Chondrocyte (in vitro differentiated cells): ENCODE measurements around the gene SIK2. TPM values are rescaled to one million over a fixed set of nuclear protein-coding genes. Genes with fewer than 3 reads are reported as not detected.
A peak's percentile ranks its signal among the peaks of the same experiment; 100 is the strongest.
"Not testable (repeated sequence)": the region's sequence is repeated elsewhere in the genome, so short reads cannot be mapped to it uniquely, and the experiment has no call there.

Experiments used
- DNase-seq: peaks from one replicate; pipeline ENCODE4 v3.0.0; 2021; ENCODE audit warnings: mixed read lengths, low spot score
- H3K27ac Mint-ChIP-seq: one replicate; pipeline ENCODE4 v1.8.0; 2021; ENCODE audit warnings: mild to moderate bottlenecking, moderate library complexity, mixed read lengths; ENCODE audit not compliant: unreplicated experiment
- H3K27me3 Mint-ChIP-seq: 2 replicates; pipeline ENCODE4 v1.8.0; 2021; ENCODE audit warnings: low read depth, mixed read lengths
- H3K36me3 Mint-ChIP-seq: 2 replicates; pipeline ENCODE4 v1.8.0; 2021; ENCODE audit warnings: low read depth, mixed read lengths
- H3K4me1 Mint-ChIP-seq: 2 replicates; pipeline ENCODE4 v1.8.0; 2021; ENCODE audit warnings: low read depth, mild to moderate bottlenecking, mixed read lengths
- H3K4me3 Mint-ChIP-seq: one replicate; pipeline ENCODE4 v1.8.0; 2021; ENCODE audit warnings: mild to moderate bottlenecking, moderate library complexity, mixed read lengths; ENCODE audit not compliant: unreplicated experiment
- H3K9me3 Mint-ChIP-seq: 2 replicates; pipeline ENCODE4 v1.8.0; 2021; ENCODE audit warnings: low read depth, mixed read lengths
- CTCF ChIP-seq: fragments of 200-600 bp; sonication (generic); IDR thresholded peaks from 2 replicates; pipeline ENCODE4 v1.5.0; 2021; ENCODE audit warnings: antibody characterized with exemption, mild to moderate bottlenecking, moderate library complexity
- total RNA-seq: library from RNA; stranded (reverse); gene quantifications from 3 replicates; pipeline ENCODE4 v1.2.1, GENCODE V29; 2021

Gene SIK2
- total RNA-seq, 1 donor from 2014 or later = 16.2 TPM

DNA sequence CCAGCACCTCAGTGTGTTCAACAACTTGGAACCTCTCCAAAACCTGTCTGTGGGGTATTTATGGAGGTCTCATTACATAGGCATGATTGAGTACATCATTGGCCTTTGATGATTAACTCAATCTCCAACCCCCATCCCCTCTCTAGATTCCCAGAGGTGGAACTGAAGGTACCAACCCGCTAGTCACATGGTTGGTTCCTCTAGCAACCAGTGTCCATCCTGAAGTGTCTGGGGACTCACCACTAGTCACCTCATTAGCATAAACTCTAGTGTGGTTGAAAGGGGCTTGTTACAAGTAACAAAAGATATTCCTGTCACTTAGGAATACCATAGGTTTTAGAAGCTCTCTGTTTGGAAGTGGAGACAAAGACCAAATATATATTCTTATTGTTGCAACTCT is 40.3 kb downstream of the SIK2 start:
- H3K27ac Mint-ChIP-seq = no peak overlapping the region
- DNase-seq = no peak
- no peaks in the 10 kb centered on the region for H3K27me3 Mint-ChIP-seq
- no peak overlapping the region for H3K4me3 Mint-ChIP-seq
- no peaks in the 10 kb centered on the region for H3K9me3 Mint-ChIP-seq
- peaks cover 21% of the 10 kb centered on the region for H3K4me1 Mint-ChIP-seq
- no peak for TF ChIP-seq CTCF
- peaks cover 7% of the 10 kb centered on the region for H3K36me3 Mint-ChIP-seq

DNA sequence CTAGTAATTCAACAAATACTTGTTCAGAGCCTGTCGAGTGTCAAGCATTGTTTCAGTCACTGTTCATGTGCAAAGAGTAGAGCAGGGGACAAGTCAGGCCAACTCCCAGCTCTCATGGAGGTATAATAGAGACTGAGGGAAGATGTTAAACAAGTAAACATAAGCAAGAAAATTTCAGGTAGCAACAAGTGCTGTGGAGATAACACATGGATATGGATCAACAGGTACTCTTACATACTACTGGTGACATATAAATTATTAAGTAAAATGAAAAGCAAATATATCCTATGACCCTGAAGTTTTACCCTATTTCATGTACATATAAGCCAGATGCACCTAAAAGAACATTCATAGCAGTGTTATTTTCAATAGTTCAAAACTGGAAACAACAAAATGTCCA is 42.7 kb downstream of the SIK2 start:
- Mint-ChIP-seq H3K4me1 (peaks cover 9% of the 10 kb centered on the region), H3K4me3 (no peak overlapping the region), H3K27me3 (no peaks in the 10 kb centered on the region), H3K36me3 (peaks cover 4% of the 10 kb centered on the region), H3K27ac (no peak overlapping the region), H3K9me3 (no peaks in the 10 kb centered on the region)
- DNase-seq = no peak
- TF ChIP-seq CTCF = no peak

DNA sequence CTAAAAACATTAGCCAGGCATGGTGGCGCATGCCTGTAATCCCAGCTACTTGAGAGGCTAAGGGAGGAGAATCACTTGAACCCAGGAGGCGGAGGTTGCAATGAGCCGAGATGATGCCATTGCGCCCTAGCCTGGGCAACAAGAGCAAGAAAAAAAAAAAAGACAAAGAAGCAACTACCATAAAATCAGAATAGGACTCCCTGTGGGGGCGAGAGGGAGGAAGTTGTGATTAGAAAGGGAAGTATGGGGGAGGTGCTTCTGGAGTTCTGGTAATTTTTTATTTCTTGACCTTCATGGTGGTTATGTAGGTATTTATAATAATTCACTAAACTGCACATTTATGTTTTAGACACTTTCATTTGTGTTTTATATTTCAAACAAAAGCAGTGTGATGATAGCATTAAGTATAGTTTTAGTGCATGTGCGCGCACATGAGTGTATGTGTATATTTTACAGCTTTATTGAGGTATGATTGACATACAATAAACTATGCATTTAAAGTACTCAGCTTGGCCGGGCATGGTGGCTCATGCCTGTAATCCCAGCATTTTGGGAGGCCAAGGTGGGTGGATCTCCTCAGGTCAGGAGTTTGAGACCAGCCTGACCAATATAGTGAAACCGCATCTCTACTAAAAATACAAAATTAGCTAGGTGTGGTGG is 43.5 kb downstream of the SIK2 start:
- Mint-ChIP-seq H3K36me3 (peaks cover 4% of the 10 kb centered on the region), H3K9me3 (no peaks in the 10 kb centered on the region), H3K4me1 (peaks cover 6% of the 10 kb centered on the region), H3K27ac (no peak overlapping the region), H3K27me3 (no peaks in the 10 kb centered on the region), H3K4me3 (no peak overlapping the region)
- TF ChIP-seq CTCF = no peak
- DNase-seq = no peak

- H3K36me3 Mint-ChIP-seq, H3K27me3 Mint-ChIP-seq, H3K9me3 Mint-ChIP-seq, H3K27ac Mint-ChIP-seq, DNase-seq, H3K4me3 Mint-ChIP-seq: not testable (repeated sequence)
- H3K4me1 Mint-ChIP-seq = peaks cover 30% of the 10 kb centered on the region
Measured at GRCh38 chr11:111651336-111651735, 49.1 kb downstream of the SIK2 start.

DNA sequence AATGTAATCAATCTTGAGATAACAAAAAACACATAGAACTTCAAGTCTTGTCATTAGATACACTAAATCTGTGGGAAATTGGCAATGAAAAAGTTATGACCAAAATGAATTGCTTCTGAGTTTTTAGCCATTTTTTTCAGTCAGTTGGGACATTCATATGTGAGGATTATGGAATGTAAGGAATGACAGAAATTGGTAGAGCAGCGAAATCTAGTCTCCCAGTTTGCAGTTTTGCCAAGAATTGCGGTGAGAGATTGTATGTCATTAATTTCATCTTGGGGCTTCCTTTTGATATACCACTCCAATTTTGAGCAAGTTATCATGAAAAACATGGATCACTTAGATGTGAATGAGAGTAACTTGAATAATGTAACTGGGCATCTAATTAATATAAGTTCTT is 49.9 kb downstream of the SIK2 start:
- peak overlapping the region; percentile 1 for H3K27ac Mint-ChIP-seq
- H3K9me3 Mint-ChIP-seq = no peaks in the 10 kb centered on the region
- H3K4me1 Mint-ChIP-seq = peaks cover 33% of the 10 kb centered on the region
- H3K4me3 Mint-ChIP-seq = no peak overlapping the region
- H3K36me3 Mint-ChIP-seq = no peaks in the 10 kb centered on the region
- no peak for DNase-seq
- no peaks in the 10 kb centered on the region for H3K27me3 Mint-ChIP-seq
- TF ChIP-seq CTCF = no peak

- TF ChIP-seq CTCF = no peak
- H3K27ac Mint-ChIP-seq = no peak overlapping the region
- H3K27me3 Mint-ChIP-seq = no peaks in the 10 kb centered on the region
- DNase-seq = no peak
- H3K4me1 Mint-ChIP-seq = peaks cover 34% of the 10 kb centered on the region
- H3K9me3 Mint-ChIP-seq = no peaks in the 10 kb centered on the region
- H3K36me3 Mint-ChIP-seq = peaks cover 1% of the 10 kb centered on the region
- no peak overlapping the region for H3K4me3 Mint-ChIP-seq
Measured at GRCh38 chr11:111654601-111655000, 52.4 kb downstream of the SIK2 start.
